K562 (cell line): ENCODE results near the gene DYRK1A. TPM values are rescaled to one million over a fixed set of nuclear protein-coding genes. Genes with fewer than 3 reads are reported as not detected.
A peak's percentile ranks its signal among the peaks of the same experiment; 100 is the strongest.

ENCODE experiments used
- BCLAF1 ChIP-seq, 2 experiments: fragments of 450-650 bp in 1 of 2; IDR thresholded peaks; 2 replicates each; pipeline ENCODE4 v1.6.1; 2011 to 2017; ENCODE audit warnings: low read depth in 2 of 2, antibody characterized with exemption in 1 of 2, borderline replicate concordance in 1 of 2, low read length in 1 of 2, mild to moderate bottlenecking in 1 of 2, mixed read lengths in 1 of 2; ENCODE audit not compliant: control insufficient read depth in 1 of 2
- BHLHE40 ChIP-seq: IDR thresholded peaks from 2 replicates; pipeline ENCODE4 v1.6.1; 2011; ENCODE audit warnings: low read length, improper control_type of control experiment
- CBX8 ChIP-seq: fragments of 200-600 bp; sonication (generic); IDR thresholded peaks from 2 replicates; pipeline ENCODE4 v1.6.1; 2012; ENCODE audit warnings: borderline replicate concordance, mixed run types, low read depth, mild to moderate bottlenecking, moderate library complexity, mixed read lengths, low read length, control low read depth, inconsistent platforms; ENCODE audit not compliant: poor library complexity, severe bottlenecking; ENCODE audit errors: extremely low read depth
- CHAMP1 ChIP-seq: fragments of 450-650 bp; IDR thresholded peaks from 2 replicates; pipeline ENCODE4 v1.6.1; 2016; ENCODE audit warnings: mild to moderate bottlenecking
- CLOCK ChIP-seq: fragments of 250-450 bp; sonication (Bioruptor Pico); IDR thresholded peaks from 2 replicates; pipeline ENCODE4 v1.4.0; 2020; ENCODE audit warnings: mild to moderate bottlenecking, moderate library complexity, borderline replicate concordance
- CREB5 ChIP-seq: fragments of 250-450 bp; sonication (Bioruptor Pico); IDR thresholded peaks from 2 replicates; pipeline ENCODE4 v1.5.0; 2020; ENCODE audit warnings: mild to moderate bottlenecking
- FOXK1 ChIP-seq: sonication (generic); formaldehyde crosslinking; IDR thresholded peaks from 2 replicates; pipeline ENCODE4 v1.8.0; 2022; ENCODE audit warnings: missing genetic modification reagents, mild to moderate bottlenecking, borderline replicate concordance
- HMG20B ChIP-seq: fragments of 250-450 bp; sonication (Bioruptor Pico); IDR thresholded peaks from 2 replicates; pipeline ENCODE4 v1.5.0; 2021; ENCODE audit warnings: mild to moderate bottlenecking
- KAT7 ChIP-seq: sonication (generic); formaldehyde crosslinking; IDR thresholded peaks from 2 replicates; pipeline ENCODE4 v1.8.0; 2022; ENCODE audit warnings: missing genetic modification reagents, mild to moderate bottlenecking, borderline replicate concordance
- MAFG ChIP-seq: fragments of 450-650 bp; conservative IDR thresholded peaks from 2 replicates; pipeline ENCODE4 v1.6.1; 2016; ENCODE audit warnings: missing genetic modification characterization, missing compliant biosample characterization
- MTA1 ChIP-seq: fragments of 450-650 bp; IDR thresholded peaks from 2 replicates; pipeline ENCODE4 v1.6.1; 2017; ENCODE audit warnings: borderline replicate concordance
- NR4A1 ChIP-seq, 2 experiments: fragments of 250-450 bp in 1 of 2; fragments of 450-650 bp in 1 of 2; sonication (Bioruptor Pico) in 1 of 2; IDR thresholded peaks; 2 replicates each; pipeline versions ENCODE4 v1.4.0 to v1.6.1; 2016 to 2020; ENCODE audit warnings: mild to moderate bottlenecking in 2 of 2, missing compliant biosample characterization in 1 of 2, missing genetic modification characterization in 1 of 2, moderate library complexity in 1 of 2
- PHTF2 ChIP-seq: fragments of 250-450 bp; sonication (Bioruptor Pico); IDR thresholded peaks from 2 replicates; pipeline ENCODE4 v1.5.0; 2021; ENCODE audit warnings: mild to moderate bottlenecking
- POLR2H ChIP-seq: IDR thresholded peaks from 2 replicates; pipeline ENCODE4 v1.6.1; 2016; ENCODE audit warnings: missing genetic modification characterization, low read depth, mild to moderate bottlenecking, control low read depth, missing compliant biosample characterization, moderate library complexity
- ZFP36 ChIP-seq: fragments of 150-350 bp; IDR thresholded peaks from 2 replicates; pipeline ENCODE4 v1.6.1; 2018; ENCODE audit warnings: low read length, low read depth; ENCODE audit not compliant: partially characterized antibody
- ZNF316 ChIP-seq: fragments of 450-650 bp; IDR thresholded peaks from 2 replicates; pipeline ENCODE4 v1.6.1; 2016
- polyA plus RNA-seq, 8 experiments: library from polyadenylated mRNA; depleted of rRNA in 4 of 8; stranded (reverse) in 5 of 8; unstranded in 3 of 8; fragments of >200 nt; fragmentation: Nextera tagmentation in 2 of 8; fragmentation: Illumina TruSeq in 1 of 8; extraction: Ambion mirVana in 2 of 8; extraction: Trizol in 1 of 8; gene quantifications; 2 replicates each; pipeline versions ENCODE4 v1.2.1 to v1.2.3, GENCODE V29; 2011 to 2014; ENCODE audit warnings: inconsistent platforms in 1 of 8, missing spikeins in 1 of 8
- total RNA-seq, 7 experiments: library from RNA; depleted of rRNA in 6 of 7; stranded (reverse); fragments of >200 nt in 6 of 7; fragmentation: Illumina TruSeq in 2 of 7; extraction: Trizol in 2 of 7; gene quantifications; 2 replicates each; pipeline versions ENCODE4 v1.2.1 to v1.2.3, GENCODE V29; 2011 to 2021; ENCODE audit warnings: low replicate concordance in 1 of 7

The DYRK1A gene
- total and polyA plus RNA-seq, 9 of the 15 experiments (the other 6 are each of a cell fraction or from before 2014, with no cell fraction given), result 3.7 to 64.8 (median 42.3) TPM

- no peak for TF ChIP-seq POLR2H
- TF ChIP-seq CLOCK (CRISPR knock-in tag), result no peak
- TF ChIP-seq MTA1, result peak; percentile 55; the same call in 1 of the 2 replicates
- TF ChIP-seq HMG20B (CRISPR knock-in tag), result no peak
- no peak for TF ChIP-seq BCLAF1 (IDR thresholded peaks at IDR 0.05; ENCODE audit: borderline replicate concordance in 1 of 2, control insufficient read depth in 1 of 2, low read depth in 2 of 2, low read length in 1 of 2)
- no peak for TF ChIP-seq ZFP36
- TF ChIP-seq PHTF2, result no peak
- TF ChIP-seq MAFG (tag), result no peak
- no peak for TF ChIP-seq BHLHE40
- TF ChIP-seq FOXK1, result no peak
- TF ChIP-seq CHAMP1, result peak; percentile 67; the same call in 1 of the 2 replicates
- no peak for TF ChIP-seq CREB5 (CRISPR knock-in tag)
- peak; percentile 41; the same call in 1 of the 2 replicates for TF ChIP-seq ZNF316
- no peak for TF ChIP-seq KAT7 (CRISPR knock-in tag)
- no peak for TF ChIP-seq CBX8
- no peak for TF ChIP-seq NR4A1 (CRISPR knock-in tag; IDR thresholded peaks at IDR 0.05)
- no peak for TF ChIP-seq NR4A1 (tag; IDR thresholded peaks at IDR 0.05)
These were observed 12.1 kb downstream of the DYRK1A start (continued) for GRCh38 chr21:37378700-37379139.
